ENCODE results near the gene IGSF21. TPM values are rescaled to one million over a fixed set of nuclear protein-coding genes. Genes with fewer than 3 reads are reported as not detected.

IGSF21 gene
- total RNA-seq, 1 donor from 2014 or later, result not detected

DNA sequence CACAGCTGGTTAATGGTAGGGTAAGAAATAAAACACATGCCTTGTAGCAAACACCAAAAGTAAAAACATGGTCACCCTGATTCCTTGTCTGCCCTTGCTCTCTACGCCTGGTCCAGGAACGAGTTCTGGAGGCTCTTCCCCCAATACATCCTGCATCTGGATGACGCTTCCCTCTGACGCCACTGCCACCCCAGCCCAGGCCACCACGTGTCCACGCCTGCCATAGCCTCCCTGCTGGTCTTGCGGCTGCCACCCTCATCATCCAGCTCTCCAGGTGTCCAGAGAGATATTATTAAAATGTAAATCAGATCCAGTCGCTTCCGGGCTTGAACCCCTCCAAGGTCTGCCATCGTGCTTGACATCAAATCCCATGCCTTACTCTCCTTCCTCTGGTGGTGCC is 39.3 kb downstream of the IGSF21 start:
- TF ChIP-seq, protein P1, sequence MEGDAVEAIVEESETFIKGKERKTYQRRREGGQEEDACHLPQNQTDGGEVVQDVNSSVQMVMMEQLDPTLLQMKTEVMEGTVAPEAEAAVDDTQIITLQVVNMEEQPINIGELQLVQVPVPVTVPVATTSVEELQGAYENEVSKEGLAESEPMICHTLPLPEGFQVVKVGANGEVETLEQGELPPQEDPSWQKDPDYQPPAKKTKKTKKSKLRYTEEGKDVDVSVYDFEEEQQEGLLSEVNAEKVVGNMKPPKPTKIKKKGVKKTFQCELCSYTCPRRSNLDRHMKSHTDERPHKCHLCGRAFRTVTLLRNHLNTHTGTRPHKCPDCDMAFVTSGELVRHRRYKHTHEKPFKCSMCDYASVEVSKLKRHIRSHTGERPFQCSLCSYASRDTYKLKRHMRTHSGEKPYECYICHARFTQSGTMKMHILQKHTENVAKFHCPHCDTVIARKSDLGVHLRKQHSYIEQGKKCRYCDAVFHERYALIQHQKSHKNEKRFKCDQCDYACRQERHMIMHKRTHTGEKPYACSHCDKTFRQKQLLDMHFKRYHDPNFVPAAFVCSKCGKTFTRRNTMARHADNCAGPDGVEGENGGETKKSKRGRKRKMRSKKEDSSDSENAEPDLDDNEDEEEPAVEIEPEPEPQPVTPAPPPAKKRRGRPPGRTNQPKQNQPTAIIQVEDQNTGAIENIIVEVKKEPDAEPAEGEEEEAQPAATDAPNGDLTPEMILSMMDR (IDR thresholded peaks at IDR 0.05; ENCODE audit: unreplicated experiment), result no peak
- H3K4me1 Mint-ChIP-seq (ENCODE audit: low read depth), result no peaks in the 10 kb centered on the region
- H3K9me3 Mint-ChIP-seq (ENCODE audit: low read depth), result no peaks in the 10 kb centered on the region
- no peak overlapping the region for H3K4me3 Mint-ChIP-seq (ENCODE audit: low read depth)
- no peaks in the 10 kb centered on the region for H3K36me3 Mint-ChIP-seq (ENCODE audit: insufficient read depth)
- no peak overlapping the region for H3K27ac Mint-ChIP-seq
- DNase-seq (ENCODE audit: low spot score, unreplicated experiment), result no peak
- peaks cover 50% of the 10 kb centered on the region for H3K27me3 Mint-ChIP-seq

DNA sequence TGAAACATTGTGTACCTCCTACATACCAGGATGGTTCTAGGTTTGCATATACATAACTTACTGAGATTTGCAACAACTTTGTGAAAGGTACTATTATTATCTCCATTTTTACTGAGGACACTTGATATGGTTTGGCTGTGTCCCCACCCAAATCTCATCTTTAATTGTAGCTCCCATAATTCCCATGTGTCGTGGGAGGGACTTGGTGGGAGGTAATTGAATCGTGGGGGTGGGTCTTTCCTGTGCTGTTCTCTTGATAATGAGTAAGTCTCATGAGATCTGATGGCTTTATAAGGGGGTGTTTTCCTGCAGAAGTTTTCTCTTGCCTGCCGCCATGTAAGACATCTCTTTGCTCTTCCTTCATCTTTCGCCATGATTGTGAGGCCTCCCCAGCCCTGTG is 40.1 kb downstream of the IGSF21 start:
- Mint-ChIP-seq H3K4me3 (ENCODE audit: low read depth) (no peak overlapping the region), H3K4me1 (ENCODE audit: low read depth) (no peaks in the 10 kb centered on the region), H3K27ac (no peak overlapping the region), H3K9me3 (ENCODE audit: low read depth) (no peaks in the 10 kb centered on the region), H3K27me3 (peaks cover 53% of the 10 kb centered on the region), H3K36me3 (ENCODE audit: insufficient read depth) (no peaks in the 10 kb centered on the region)
- DNase-seq (ENCODE audit: low spot score, unreplicated experiment), result no peak
- TF ChIP-seq, protein P1 (IDR thresholded peaks at IDR 0.05; ENCODE audit: unreplicated experiment), result no peak

DNA sequence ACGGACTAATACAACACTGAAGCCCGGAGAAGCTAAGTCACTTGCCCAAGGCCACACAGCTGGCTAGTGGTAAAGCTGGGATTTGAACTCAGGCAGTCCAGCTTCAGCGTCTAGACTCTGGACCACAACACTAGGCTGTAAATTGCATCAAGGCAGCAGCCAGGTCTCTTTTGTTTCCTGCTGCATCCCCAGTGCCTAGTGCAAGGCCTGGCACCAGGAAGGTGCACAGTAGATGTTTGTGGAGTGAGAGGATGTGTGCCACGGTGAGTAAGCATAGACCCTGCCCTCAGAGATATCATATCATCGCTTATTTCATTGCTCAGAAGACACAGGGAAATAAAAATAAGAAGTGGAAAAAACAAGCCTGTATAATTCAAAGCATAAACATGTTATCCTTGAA is 40.9 kb downstream of the IGSF21 start:
- no peaks in the 10 kb centered on the region for H3K9me3 Mint-ChIP-seq (ENCODE audit: low read depth)
- TF ChIP-seq, protein P1 (IDR thresholded peaks at IDR 0.05; ENCODE audit: unreplicated experiment), result no peak
- H3K27ac Mint-ChIP-seq, result no peak overlapping the region
- H3K4me1 Mint-ChIP-seq (ENCODE audit: low read depth), result no peaks in the 10 kb centered on the region
- DNase-seq (ENCODE audit: low spot score, unreplicated experiment), result no peak
- no peak overlapping the region for H3K4me3 Mint-ChIP-seq (ENCODE audit: low read depth)
- H3K36me3 Mint-ChIP-seq (ENCODE audit: insufficient read depth), result no peaks in the 10 kb centered on the region
- peaks cover 57% of the 10 kb centered on the region for H3K27me3 Mint-ChIP-seq

DNA sequence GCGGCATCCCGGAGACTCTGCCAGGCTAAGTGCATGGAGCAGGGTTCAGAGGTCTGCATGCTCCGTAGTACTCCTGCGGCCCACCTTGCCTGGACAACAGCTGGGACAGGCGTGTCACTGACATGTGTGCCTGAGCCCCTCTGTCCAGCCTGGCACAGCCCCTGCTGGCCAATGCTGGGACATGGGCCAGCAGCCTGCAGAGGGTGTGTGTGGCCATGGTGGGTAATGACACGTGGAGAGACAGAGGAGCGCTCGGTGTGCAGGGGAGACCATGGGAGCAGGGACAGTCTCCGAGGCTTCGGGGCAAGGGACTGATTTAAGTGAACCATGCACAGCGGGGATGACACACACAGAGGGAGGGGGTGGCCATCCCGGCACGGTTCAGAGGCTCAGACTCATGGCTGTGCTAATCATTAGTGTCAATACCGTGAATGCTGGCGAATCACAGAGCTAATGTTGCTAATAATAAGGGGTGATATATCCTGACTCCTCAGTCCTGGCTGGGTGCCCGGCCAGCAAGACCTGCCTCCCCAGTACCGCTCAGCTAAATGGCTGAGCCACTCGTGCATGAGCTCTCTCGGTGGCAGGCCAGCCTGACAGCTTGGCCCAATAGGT is 41.5 kb downstream of the IGSF21 start:
- Mint-ChIP-seq H3K36me3 (ENCODE audit: insufficient read depth) (no peaks in the 10 kb centered on the region), H3K27me3 (peaks cover 53% of the 10 kb centered on the region), H3K4me1 (ENCODE audit: low read depth) (no peaks in the 10 kb centered on the region), H3K27ac (no peak overlapping the region), H3K4me3 (ENCODE audit: low read depth) (no peak overlapping the region), H3K9me3 (ENCODE audit: low read depth) (no peaks in the 10 kb centered on the region)
- DNase-seq (ENCODE audit: low spot score, unreplicated experiment), result no peak
- TF ChIP-seq, protein P1 (IDR thresholded peaks at IDR 0.05; ENCODE audit: unreplicated experiment), result peak; percentile 52

DNA sequence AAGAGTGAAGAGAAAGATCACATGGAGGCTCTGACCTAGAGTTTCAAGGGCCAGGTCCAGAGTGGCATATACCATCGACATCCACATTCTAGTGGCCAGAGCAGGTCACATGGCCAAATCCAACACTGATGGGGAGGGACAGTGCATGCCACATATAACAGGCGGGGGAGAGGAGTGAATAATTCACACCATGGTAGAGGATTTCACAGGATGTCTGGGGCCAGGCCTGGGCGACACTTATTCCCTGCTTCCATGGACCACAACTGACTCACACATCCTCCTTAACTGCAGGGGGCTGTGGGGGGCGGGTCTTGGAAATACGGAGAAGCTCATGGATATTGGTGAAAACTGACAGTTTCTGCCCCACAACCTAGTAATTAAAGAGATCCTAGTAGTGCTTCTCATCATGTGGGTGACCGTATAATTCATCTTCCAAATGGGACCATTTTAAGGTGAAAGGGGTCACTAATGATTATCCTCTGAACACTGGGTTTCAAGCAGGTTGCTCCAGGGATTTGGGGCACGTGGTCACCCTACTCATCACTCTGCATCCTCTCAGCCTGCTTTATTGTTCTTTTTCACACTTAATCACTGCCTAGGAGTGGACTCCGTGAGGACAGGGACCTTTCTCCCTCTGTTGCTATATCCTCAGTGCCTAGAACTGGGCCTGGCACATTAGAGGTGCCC is 44.0 kb downstream of the IGSF21 start:
- no peak for DNase-seq (ENCODE audit: low spot score, unreplicated experiment)
- H3K4me3 Mint-ChIP-seq (ENCODE audit: low read depth), result no peak overlapping the region
- peaks cover 52% of the 10 kb centered on the region for H3K27me3 Mint-ChIP-seq
- no peaks in the 10 kb centered on the region for H3K9me3 Mint-ChIP-seq (ENCODE audit: low read depth)
- H3K4me1 Mint-ChIP-seq (ENCODE audit: low read depth), result no peaks in the 10 kb centered on the region
- no peaks in the 10 kb centered on the region for H3K36me3 Mint-ChIP-seq (ENCODE audit: insufficient read depth)
- H3K27ac Mint-ChIP-seq, result no peak overlapping the region
- TF ChIP-seq, protein P1 (IDR thresholded peaks at IDR 0.05; ENCODE audit: unreplicated experiment), result no peak
